Activated naive CD8-positive, alpha-beta T cell (primary cell): Measurements from ENCODE around the gene ANGPT4.

Experiments
- H3K27ac Mint-ChIP-seq: one replicate; pipeline ENCODE4 v1.8.0; 2021; ENCODE audit warnings: mixed read lengths
- H3K27me3 Mint-ChIP-seq: one replicate; pipeline ENCODE4 v1.8.0; 2021; ENCODE audit warnings: mixed read lengths
- H3K36me3 Mint-ChIP-seq: one replicate; pipeline ENCODE4 v1.8.0; 2021; ENCODE audit warnings: mixed read lengths
- H3K4me1 Mint-ChIP-seq: one replicate; pipeline ENCODE4 v1.8.0; 2021; ENCODE audit warnings: low read depth, mixed read lengths
- H3K4me3 Mint-ChIP-seq: one replicate; pipeline ENCODE4 v1.8.0; 2021; ENCODE audit warnings: mild to moderate bottlenecking, mixed read lengths
- H3K9me3 Mint-ChIP-seq: one replicate; pipeline ENCODE4 v1.8.0; 2021; ENCODE audit warnings: low read depth, mixed read lengths

The ANGPT4 gene

DNA sequence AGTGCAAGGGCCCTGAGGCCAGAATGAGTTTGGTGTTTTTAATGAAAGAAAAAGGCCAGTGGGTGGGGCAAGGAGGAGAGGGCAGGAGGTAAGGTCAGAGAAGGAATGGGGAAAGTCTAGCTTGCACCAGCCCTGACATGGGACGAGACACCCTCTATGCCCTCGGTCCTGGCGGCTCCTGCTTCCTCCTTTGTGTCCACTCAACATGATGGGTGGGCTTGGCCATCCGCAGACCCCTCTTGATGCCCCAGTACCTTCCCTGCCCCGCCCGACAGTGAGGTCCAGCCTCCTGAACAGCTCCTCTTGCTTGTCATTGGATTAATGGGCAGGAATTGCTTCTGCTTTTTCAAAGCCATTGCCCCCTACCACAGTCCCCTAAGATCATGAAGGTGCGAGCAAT is 33.6 kb upstream of the ANGPT4 start:
- Mint-ChIP-seq H3K27me3 (peaks cover 16% of the 10 kb centered on the region), H3K36me3 (no peaks in the 10 kb centered on the region), H3K4me3 (no peak overlapping the region), H3K4me1 (no peaks in the 10 kb centered on the region), H3K9me3 (no peaks in the 10 kb centered on the region), H3K27ac (no peak overlapping the region)

DNA sequence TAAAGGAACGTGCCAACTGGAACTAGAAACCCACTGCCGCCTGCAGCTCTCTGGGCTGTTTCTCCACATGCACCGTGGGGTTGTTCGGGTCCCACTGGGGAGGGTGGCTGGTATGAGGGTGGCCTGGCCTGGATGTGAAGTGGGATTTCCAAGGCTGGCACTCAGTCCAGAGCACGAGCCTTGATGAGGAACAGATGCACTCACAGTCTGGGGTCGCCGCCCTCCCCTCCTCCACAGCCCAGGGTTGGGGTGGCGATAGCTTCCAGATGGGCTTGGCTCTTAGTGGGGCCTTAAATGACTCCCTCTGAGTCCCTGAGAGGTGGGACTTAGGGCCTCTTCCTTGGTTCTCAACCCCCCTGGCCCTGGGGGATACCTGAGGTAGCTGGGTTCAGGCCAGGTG is 30.7 kb upstream of the ANGPT4 start:
- Mint-ChIP-seq H3K27me3 (peaks cover 8% of the 10 kb centered on the region), H3K27ac (no peak overlapping the region), H3K9me3 (no peaks in the 10 kb centered on the region), H3K4me1 (no peaks in the 10 kb centered on the region), H3K36me3 (no peaks in the 10 kb centered on the region), H3K4me3 (no peak overlapping the region)

DNA sequence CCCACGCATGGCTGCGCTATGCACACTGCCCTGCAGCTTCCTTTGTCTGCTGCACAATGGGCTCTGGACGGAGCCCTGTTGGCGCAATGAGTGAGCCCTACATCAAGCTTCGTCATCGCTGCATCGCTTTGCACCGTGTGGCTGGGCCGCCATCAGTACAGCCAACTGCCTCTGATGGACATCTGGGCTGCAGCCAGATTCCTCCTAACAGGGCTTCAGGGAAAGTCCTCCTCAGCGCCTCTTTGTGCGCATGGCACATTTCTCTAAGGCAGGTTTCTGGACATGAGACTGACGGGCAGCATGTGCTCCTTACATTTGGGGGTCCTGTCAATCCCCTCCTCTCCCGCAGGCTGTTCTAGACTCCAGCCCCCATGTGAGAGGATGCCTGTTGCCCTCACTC is 29.7 kb upstream of the ANGPT4 start:
- Mint-ChIP-seq H3K4me1 (no peaks in the 10 kb centered on the region), H3K36me3 (no peaks in the 10 kb centered on the region), H3K27ac (no peak overlapping the region), H3K27me3 (peaks cover 5% of the 10 kb centered on the region), H3K9me3 (no peaks in the 10 kb centered on the region), H3K4me3 (no peak overlapping the region)

DNA sequence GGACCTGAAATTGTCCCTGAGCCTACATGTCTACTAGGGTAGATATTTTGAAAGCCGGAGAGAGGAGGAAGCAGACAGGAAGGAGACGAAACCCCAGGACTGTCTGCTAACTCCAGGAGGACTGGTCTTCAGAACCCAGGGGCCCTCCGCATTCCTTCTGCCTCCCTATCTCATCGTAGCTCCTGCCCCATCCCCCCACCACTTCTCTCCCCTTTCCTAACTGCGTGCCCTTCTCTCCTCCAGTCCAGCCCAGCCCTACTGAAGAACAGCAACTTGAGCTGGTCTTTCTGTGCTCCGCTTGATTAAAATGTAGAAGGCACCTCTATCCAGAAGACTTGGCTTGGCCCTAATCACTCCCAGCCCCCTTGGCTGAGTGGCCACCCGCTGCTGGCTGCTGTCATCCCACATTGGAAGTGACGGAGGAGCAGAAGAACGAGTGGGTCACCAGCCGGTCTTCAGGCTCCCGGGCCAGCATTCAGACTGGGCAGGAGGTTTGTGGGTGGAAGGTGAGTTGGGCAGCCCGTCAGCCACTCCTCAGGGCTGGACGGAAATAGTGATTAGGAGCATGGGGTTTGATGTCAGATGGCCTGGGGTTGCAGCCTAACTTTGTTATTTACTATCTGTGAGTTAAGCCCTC is 28.8 kb upstream of the ANGPT4 start:
- no peak overlapping the region for H3K27ac Mint-ChIP-seq
- no peaks in the 10 kb centered on the region for H3K9me3 Mint-ChIP-seq
- H3K36me3 Mint-ChIP-seq: no peaks in the 10 kb centered on the region
- no peak overlapping the region for H3K4me3 Mint-ChIP-seq
- no peaks in the 10 kb centered on the region for H3K4me1 Mint-ChIP-seq
- peaks cover 5% of the 10 kb centered on the region for H3K27me3 Mint-ChIP-seq

DNA sequence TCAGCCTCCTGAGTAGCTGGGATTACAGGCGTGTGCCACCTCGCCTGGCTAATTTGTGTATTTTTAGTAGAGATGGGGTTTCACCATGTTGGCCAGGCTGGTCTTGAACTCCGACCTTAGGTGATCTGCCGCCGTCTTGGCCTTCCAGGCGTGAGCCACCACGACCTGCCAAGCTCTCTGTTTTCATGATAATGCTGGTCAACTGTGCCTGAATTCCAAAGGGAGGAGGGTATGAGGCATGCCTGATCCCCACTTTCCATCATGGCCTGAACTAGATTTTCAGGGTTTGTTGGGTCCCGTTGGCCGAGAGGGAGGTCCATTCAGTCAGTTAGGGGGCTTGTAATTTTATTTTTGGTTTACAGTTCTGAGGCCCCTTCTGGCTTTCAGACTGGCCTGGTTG is 28.0 kb upstream of the ANGPT4 start:
- H3K4me1 Mint-ChIP-seq: no peaks in the 10 kb centered on the region
- no peak overlapping the region for H3K4me3 Mint-ChIP-seq

DNA sequence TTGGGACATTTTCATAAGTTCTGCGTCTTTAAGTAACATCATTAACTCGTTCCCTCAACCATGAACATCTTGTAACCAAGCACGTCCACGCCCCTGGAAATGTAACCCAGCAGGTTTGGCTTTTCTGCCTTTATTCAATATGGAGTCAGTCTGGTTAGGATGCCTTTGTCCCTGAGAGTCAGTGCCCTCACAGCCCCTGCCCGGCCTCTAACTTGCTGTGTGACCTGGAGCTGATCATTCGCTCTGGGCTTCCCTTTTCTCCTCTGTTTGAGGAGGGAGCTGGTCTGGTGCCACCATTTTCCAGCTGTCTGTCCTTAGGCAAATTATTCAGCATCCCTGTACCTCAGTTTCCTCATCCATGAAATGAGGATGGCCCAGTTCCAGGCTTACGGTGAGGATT is 26.5 kb upstream of the ANGPT4 start:
- H3K9me3 Mint-ChIP-seq: no peaks in the 10 kb centered on the region
- H3K4me1 Mint-ChIP-seq: no peaks in the 10 kb centered on the region
- no peak overlapping the region for H3K4me3 Mint-ChIP-seq
- no peaks in the 10 kb centered on the region for H3K36me3 Mint-ChIP-seq
- no peak overlapping the region for H3K27ac Mint-ChIP-seq
- H3K27me3 Mint-ChIP-seq: peaks cover 2% of the 10 kb centered on the region

More for the DNA sequence above, 28.0 kb upstream of the ANGPT4 start:
- no peaks in the 10 kb centered on the region for H3K36me3 Mint-ChIP-seq
- H3K27me3 Mint-ChIP-seq: peaks cover 2% of the 10 kb centered on the region
- H3K9me3 Mint-ChIP-seq: no peaks in the 10 kb centered on the region
- H3K27ac Mint-ChIP-seq: no peak overlapping the region

DNA sequence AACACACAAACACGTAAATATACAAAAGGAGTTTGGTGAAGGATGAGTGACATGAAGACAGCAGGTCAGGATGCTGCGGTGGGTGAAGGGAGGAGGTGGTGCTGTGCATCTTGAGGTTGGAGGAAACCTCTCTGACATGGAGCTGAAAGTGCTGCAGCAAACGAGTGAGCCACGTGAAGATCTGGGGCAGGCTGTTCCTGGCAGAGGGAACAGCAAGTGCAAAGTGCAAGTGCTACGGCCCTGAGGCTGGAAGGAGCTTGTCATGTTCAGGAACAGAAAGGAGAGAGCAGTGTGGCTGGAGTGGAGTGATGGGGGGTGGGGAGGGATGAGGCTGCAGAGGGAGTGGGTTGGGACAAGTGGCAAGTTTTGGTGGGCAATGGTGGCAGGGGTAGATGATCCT is 24.8 kb upstream of the ANGPT4 start:
- Mint-ChIP-seq H3K27ac (no peak overlapping the region), H3K27me3 (no peaks in the 10 kb centered on the region), H3K36me3 (no peaks in the 10 kb centered on the region), H3K9me3 (no peaks in the 10 kb centered on the region), H3K4me1 (no peaks in the 10 kb centered on the region), H3K4me3 (no peak overlapping the region)

DNA sequence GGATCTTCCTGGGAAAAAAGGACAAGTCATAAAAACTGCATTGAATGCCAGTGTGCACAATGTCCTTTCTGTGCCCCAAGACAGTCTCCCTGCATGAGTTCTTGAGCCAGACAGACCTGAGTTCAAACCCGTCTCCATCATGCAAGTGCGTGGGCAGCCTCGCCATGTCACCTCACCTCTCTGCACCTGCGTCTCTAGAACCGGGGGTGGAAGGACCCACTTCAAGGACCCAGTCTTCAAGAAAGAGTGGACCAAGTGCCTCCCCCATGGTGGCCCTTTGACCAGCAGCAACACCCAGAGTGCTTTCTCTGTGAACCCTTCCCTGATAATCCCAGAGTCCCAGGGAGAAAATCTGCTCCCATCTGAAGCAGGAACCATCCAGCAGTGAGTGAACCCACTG is 23.5 kb upstream of the ANGPT4 start:
- no peaks in the 10 kb centered on the region for H3K9me3 Mint-ChIP-seq
- no peaks in the 10 kb centered on the region for H3K4me1 Mint-ChIP-seq
- no peak overlapping the region for H3K27ac Mint-ChIP-seq
- H3K36me3 Mint-ChIP-seq: no peaks in the 10 kb centered on the region
- no peak overlapping the region for H3K4me3 Mint-ChIP-seq
- H3K27me3 Mint-ChIP-seq: no peaks in the 10 kb centered on the region

DNA sequence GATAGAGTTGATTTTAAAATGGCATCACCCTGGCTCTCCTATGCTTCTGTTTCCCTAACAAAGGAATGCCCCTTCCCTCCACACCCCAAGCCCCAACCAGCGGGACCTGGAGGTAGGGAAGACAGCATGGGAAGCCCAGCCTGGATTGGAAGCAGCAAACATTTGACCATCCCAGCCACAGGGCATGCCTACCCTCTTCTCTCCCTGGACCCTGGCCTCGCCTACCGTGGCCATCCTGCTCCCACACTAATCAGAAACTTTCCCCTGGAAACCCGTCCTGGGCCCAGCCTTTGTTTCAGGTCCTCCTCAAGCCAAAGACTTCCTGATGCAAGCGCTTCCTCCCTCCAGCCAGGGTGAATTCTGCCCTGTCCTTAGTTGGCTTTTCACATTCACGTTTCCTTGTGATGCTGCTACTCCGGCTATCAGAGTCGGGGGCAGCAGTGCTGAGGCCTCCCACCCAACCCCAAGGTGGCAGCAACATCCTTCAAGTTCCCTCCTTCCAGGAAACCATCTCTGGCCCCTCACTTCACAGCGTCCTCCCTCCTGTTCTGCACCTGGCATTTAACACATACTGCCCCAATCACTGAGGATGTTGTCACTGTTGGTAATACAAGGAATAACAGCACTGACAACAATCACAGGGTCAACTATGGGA is 18.2 kb upstream of the ANGPT4 start:
- H3K4me1 Mint-ChIP-seq: no peaks in the 10 kb centered on the region
- peaks cover 12% of the 10 kb centered on the region for H3K9me3 Mint-ChIP-seq
- peaks cover 5% of the 10 kb centered on the region for H3K36me3 Mint-ChIP-seq
- no peak overlapping the region for H3K4me3 Mint-ChIP-seq
- no peaks in the 10 kb centered on the region for H3K27me3 Mint-ChIP-seq
- H3K27ac Mint-ChIP-seq: no peak overlapping the region

DNA sequence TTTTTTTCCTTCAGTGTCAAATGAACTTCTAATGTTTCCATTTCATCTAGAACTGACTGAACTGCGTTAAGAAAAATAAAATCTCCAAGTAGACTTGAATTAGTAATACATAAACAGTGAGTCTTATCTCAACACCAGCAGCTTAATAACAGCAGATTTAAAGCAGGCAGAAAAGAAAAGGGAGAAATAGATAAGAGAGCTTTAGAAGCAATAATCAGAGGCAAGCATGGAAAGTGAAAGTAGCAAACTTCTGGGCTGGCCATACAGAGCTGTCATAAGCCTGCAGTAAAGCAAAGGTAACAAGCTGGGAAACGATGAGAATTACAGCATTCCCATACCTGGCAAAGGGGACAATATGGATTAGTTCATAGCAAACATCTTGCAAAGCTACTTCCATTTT is 16.9 kb upstream of the ANGPT4 start:
- Mint-ChIP-seq H3K27ac (no peak overlapping the region), H3K27me3 (no peaks in the 10 kb centered on the region), H3K9me3 (peaks cover 12% of the 10 kb centered on the region), H3K36me3 (peaks cover 5% of the 10 kb centered on the region), H3K4me1 (no peaks in the 10 kb centered on the region), H3K4me3 (no peak overlapping the region)

DNA sequence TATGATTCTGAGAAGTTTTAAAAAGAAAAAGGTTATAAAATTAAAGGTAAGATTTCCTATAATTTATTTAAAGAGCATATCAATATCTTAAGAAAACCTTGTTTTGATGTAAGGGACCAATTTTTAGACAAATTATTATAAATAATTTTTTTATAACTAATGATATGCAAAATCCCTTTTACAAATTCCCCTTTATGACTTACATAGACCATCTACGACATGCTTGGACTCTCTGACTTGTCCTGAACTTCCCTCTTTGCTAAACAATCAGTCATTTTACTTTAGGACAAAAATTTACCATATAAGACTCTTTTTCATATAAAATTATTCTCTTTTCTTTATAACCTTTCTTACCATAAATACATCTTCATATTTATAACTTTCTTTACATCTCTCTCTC is 15.3 kb upstream of the ANGPT4 start:
- peaks cover 5% of the 10 kb centered on the region for H3K36me3 Mint-ChIP-seq
- H3K9me3 Mint-ChIP-seq: peaks cover 12% of the 10 kb centered on the region
- H3K27ac Mint-ChIP-seq: no peak overlapping the region
- peaks cover 2% of the 10 kb centered on the region for H3K27me3 Mint-ChIP-seq
- H3K4me3 Mint-ChIP-seq: no peak overlapping the region
- H3K4me1 Mint-ChIP-seq: no peaks in the 10 kb centered on the region

DNA sequence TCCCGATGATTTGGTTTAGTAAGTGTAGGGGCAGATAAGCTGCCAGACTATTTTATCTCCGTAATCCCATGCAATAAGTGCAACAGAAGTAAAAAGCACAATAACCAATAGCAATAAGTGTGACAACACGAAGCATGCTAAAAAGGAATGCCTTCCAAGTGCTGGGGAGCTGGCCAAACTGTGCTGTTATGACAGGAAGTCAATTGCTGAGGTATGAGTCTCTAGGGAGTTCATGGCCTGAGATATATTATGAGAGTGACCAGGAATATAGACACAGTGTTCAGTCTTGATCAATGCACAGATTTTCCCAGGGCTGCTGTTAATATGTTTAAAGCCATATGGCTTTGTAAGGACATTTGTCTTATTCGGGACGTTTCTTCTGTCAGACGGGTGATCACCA is 10.5 kb upstream of the ANGPT4 start:
- Mint-ChIP-seq H3K27ac (no peak overlapping the region), H3K36me3 (peaks cover 3% of the 10 kb centered on the region), H3K4me1 (no peaks in the 10 kb centered on the region), H3K27me3 (peaks cover 5% of the 10 kb centered on the region), H3K9me3 (peaks cover 9% of the 10 kb centered on the region), H3K4me3 (no peak overlapping the region)

DNA sequence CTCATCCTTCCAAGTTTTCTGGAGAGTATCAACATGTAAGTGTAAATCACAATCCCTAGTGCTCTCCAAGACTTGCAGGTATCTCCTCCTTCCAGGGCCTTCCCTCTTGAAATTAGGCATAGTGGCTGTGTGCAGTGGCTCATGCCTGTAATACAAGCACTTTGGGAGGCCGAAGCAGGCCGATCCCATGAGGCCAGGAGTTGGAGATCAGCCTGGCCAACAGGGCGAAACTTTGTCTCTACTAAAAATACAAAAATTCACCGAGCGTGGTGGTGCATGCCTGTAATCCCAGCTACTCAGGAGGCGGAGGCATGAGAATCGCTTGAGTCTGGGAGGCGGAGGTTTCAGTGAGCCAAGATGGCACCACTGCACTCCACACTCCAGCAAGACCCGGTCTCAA is 9.4 kb upstream of the ANGPT4 start:
- Mint-ChIP-seq H3K27ac (no peak overlapping the region), H3K9me3 (no peaks in the 10 kb centered on the region), H3K4me3 (no peak overlapping the region), H3K4me1 (no peaks in the 10 kb centered on the region), H3K27me3 (peaks cover 5% of the 10 kb centered on the region), H3K36me3 (no peaks in the 10 kb centered on the region)

DNA sequence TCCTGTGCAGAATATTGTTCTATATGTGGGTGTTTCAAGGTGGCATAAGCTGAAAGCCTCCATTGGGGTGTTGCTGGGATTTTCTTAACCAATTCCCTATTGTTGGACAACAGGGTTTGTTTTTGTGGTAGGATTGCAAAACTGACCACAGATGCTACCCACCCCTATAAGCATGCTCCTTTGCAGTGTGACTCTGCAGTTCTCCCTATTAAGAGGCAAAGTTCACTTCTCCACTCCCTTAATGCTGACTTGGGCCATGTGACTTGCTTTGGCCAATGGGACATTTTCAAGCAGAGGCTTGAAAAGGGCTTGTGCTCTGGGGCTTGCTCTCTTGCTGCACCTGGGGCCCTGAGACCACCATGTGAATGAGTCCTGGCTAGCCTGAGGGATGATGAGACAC is 8.5 kb upstream of the ANGPT4 start:
- Mint-ChIP-seq H3K4me3 (no peak overlapping the region), H3K4me1 (no peaks in the 10 kb centered on the region), H3K27ac (no peak overlapping the region), H3K27me3 (peaks cover 5% of the 10 kb centered on the region), H3K9me3 (no peaks in the 10 kb centered on the region), H3K36me3 (no peaks in the 10 kb centered on the region)

DNA sequence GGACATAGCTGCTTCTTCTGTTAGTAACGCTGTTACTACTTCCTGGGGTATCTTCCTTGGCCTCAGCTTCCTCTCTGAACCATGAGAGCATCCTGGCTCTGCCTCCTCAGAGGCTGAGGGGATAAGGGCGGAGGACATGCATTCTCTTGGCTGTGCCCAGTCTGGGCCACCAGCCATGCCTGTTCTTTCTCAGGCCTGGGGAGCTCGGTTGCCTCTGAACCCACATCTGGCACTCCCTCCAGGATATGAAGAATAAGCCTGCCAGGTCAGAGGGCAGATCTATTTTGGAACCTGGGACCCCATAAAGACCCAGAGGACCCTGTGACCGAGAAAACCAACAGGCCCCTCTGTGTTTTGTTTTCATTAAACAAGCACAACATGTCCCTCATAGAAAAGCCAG is 6.6 kb upstream of the ANGPT4 start:
- Mint-ChIP-seq H3K4me1 (no peaks in the 10 kb centered on the region), H3K4me3 (no peak overlapping the region), H3K27me3 (peaks cover 5% of the 10 kb centered on the region), H3K9me3 (no peaks in the 10 kb centered on the region), H3K27ac (no peak overlapping the region), H3K36me3 (no peaks in the 10 kb centered on the region)

DNA sequence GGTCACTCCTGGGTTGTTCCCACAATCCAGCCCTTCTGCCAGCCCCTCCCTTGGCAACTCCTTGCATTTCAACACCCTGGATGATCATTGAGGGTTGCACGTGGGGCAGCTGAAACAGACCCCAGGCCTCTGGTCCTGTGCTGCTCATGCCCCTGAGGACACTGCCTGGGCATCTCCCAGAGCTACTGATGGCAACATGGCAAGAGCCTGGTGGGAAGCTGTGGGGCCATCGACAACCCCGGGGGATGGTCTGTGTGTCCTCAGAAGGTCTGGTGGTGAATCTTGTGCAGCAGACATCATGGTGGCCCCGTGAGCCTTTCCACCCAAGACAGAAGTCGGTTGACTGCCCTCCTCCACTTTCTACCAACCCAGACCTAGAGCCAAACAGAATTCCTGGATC is 4.9 kb upstream of the ANGPT4 start:
- H3K4me1 Mint-ChIP-seq: no peaks in the 10 kb centered on the region
- no peaks in the 10 kb centered on the region for H3K36me3 Mint-ChIP-seq
- peaks cover 3% of the 10 kb centered on the region for H3K27me3 Mint-ChIP-seq
- no peaks in the 10 kb centered on the region for H3K9me3 Mint-ChIP-seq
- no peak overlapping the region for H3K4me3 Mint-ChIP-seq
- no peak overlapping the region for H3K27ac Mint-ChIP-seq
